ELR (cell line): ENCODE measurements around the gene ARHGEF26.
A peak's percentile ranks its signal among the peaks of the same experiment; 100 is the strongest.

Source experiments
- DNase-seq: peaks from one replicate; pipeline ENCODE4 v3.0.0-alpha.2; 2015; ENCODE audit warnings: low read depth

ARHGEF26 gene

DNA sequence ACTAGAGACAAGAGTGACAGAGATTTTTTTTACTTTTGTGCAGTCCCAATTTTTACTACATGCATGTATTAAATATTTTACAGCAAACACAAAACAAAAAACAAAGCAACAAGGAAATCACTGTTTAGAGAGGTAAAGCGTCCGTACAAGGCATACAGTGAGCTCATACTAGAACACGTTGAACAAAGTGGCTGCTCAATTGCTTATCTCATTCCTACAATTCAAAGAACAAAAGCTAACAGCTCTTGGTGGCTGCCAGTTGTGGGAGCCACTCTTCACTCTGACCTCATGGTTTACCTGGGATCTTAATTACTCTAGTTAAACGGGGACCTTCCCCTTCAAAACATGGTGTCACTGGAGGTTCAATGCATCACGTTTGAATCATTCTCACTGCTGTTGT lies 7.6 kb upstream of the ARHGEF26 start:
- DNase-seq, result no peak

- no peak for DNase-seq
These were observed 5.9 kb upstream of the ARHGEF26 start for GRCh38 chr3:154115332-154115731.

DNA sequence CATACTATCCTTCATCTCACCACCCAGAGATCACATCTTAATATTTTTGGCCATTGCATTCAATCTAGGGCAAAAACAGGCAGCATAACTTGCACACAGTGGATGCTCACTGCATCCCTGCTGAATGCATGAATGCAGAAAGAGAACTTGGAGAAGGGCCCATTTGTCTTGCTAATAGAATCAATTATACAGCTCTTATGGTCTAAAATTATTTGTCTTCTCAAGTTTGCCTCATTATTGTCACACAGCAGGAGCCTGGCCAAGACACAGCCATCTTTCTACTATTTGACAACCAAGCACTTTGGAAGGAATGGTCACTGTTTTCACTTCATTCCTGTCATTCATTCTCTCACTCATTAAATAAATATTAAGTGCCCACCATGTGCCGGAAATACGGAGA lies 1.2 kb upstream of the ARHGEF26 start:
- DNase-seq, result no peak

GRCh38 chr3:154121701-154122551 lies 736 bp downstream of the ARHGEF26 start:
- DNase-seq, result peak; percentile 58

DNA sequence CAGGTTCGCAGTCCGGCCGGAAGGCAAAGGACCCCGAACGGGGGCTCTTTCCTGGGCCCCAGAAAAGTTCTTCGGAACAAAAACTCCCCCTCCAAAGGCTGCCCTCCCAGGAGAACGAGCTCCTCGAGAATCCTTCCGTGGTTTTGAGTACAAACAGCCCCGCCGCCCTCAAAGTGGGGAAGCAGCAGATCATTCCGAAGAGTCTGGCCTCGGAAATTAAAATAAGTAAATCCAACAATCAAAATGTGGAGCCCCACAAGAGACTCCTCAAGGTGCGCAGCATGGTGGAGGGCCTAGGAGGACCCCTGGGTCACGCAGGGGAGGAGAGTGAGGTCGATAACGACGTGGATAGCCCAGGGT lies 1.3 kb downstream of the ARHGEF26 start:
- DNase-seq, result peak; percentile 13

DNA sequence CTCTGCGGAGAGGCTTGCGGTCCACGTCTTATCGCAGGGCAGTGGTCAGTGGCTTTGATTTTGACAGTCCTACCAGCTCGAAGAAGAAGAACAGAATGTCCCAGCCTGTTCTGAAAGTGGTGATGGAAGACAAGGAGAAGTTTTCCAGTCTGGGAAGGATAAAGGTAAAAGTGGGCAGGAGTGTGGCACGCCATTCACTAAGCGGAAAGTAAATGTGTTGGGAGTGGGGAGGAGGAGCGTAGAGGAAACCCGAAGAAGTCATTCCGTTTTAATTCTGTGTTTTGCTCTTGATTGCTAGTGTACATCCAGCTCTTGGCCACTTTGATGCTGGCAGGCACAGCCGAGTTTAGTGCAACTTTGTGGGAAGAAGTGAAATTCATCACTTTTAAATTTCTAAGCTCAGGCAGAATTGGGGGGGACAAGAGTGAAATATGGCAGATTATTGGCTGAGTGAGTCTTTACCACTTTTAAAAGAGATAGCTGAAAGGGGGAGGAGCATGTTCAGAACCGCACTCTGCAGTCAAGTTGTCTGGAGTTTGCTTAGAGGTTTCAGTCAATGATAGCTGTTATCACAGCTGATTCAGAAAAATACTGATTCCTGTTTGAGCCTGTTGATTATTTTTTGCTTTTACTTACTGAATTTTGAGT lies 1.8 kb downstream of the ARHGEF26 start:
- peak; percentile 45 for DNase-seq

- DNase-seq, result peak; percentile 21
These were observed 2.7 kb downstream of the ARHGEF26 start for GRCh38 chr3:154123906-154124305.

DNA sequence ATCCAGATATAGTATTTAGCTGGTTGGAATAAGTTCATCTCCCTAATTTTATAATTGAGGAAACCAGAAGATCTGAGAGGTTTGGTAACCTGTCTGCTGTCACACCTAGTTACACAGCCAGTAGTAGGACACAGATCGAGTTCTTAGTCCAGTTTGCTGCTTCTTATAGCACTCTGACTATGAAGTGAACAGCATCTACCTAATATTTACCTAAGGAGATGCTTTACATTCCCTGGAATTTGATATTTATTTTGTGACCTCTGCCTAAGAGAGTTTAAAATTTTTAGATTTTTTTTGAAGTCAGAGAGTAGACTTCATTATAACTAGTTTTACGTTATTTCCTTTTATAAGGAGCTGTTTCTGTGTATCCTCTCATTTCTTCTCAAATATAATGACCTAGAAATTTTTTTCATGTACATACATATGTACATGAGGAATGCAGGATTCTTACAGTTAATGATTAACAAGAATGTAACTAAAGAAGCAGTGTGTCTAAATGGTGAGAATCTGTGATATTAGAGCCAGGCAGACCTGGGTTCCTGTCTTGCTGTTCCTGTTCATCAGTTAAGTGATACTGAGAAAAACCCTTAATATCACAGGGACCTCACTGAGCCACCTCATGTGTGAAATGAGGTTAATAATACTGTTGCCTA lies 4.3 kb downstream of the ARHGEF26 start:
- DNase-seq, result no peak

DNA sequence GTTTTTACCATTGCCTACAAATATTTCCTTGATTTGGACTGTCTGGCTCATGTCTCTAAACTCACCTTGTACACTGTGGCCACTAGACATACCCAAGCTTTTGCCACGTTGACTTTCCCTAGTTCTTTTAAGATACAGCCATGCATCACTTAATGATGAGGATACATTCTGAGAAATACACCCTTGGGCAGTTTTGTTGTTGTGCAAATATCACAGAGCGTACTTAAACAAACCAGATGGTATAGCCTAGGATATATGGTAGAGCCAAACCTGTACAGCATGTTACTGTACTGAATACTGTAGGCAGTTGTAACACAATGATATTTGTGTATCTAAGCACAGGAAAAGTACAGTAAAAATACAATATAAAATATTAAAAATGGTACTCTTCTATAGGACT lies 5.5 kb downstream of the ARHGEF26 start:
- DNase-seq, result no peak

DNA sequence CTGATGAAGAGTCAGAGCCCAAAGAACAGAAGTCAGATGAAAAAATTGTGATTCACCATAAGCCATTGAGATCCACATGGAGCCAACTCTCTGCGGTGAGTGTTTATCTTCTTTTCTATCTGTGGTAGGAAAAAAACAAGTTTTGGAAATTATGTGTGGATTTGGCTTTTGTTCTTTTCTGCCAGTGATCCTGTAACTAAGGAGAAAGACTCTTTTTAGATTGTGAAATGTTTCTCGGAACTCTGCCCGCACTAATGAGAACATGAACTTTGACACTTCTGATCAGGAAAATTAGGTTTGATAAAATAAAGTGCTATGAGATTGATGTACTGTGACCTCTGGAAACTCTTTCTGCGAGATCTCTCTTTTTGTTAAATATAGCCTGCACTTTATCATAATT lies 8.4 kb downstream of the ARHGEF26 start:
- no peak for DNase-seq

GRCh38 chr3:154130540-154130939 lies 9.3 kb downstream of the ARHGEF26 start:
- DNase-seq, result no peak

DNA sequence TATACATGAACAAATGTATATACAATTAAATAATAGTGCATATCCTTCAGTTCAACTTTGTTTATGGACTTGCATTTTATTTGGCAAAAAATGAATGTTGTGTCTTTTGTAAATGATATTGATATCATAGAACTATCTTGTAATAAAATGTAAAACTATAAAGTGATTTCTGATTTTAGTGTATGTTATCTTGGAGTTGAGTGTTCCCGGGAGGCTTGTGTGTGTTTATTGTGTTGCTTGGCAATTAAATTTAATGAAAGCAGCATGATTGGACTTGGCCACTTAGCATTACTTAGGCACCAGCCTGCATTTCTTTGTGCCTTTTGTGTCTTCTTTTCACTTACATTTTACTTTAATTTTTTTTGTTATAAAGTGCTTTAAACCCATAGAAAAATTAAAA lies 10.6 kb downstream of the ARHGEF26 start:
- DNase-seq, result no peak

DNA sequence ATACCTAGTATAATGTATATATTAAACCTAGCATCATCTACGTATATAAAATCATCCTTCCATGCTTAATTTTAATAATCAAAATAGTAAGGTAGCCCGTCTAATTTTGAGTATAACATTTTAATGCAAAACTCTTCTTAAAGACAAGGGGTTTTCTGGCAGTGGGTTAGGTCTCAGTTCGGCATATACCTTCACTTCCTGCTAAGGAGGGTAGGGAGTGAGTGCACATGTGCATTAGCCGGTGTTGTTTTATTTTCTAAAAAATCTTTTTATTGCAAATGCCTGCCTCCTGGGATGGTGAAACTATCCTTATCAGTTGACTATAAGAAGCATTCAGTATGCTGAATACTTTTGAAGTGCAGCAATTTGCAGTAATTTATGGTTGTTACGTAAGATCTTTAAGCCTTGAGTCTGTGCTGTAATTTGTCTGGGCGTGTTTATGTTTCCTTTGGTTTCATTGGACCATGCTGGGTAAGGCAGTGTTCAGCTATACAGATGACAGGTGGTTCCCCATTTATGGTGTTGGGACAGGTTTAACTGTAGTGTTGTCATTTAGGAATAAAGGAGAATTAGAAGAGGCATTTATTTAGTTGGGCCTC lies 11.7 kb downstream of the ARHGEF26 start:
- no peak for DNase-seq

DNA sequence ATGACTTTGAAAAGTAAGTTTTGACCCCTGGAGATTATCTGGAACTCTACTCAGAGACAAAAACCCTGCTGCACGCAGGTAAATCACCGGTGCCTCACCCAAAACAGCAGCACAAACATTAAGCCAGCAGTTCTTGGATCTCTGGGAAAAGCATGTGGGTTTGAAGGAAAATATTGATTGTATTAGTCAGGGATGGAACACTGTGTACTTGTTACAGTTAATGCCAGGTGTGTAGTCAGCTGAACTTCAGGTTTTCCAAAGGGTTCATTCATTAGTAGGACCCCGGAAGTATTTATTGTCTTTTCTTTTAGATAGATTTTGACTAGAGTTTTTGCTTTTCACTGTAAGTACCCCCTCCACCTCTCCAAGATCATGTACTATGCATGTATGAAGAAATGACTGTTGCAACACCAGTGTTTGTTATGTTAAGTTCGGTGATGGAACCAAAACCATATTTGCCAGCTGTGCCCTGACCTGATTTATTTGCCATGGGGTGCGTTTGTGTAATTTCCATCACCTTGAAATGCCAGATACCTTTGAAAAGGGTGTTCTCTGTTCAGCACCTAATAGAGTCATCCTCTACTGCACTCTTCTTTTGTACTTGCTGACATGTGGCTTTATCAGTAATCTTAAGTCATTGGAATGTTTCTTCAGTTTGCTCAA lies 14.5 kb downstream of the ARHGEF26 start:
- DNase-seq, result no peak

- DNase-seq, result no peak
These were observed 15.8 kb downstream of the ARHGEF26 start for GRCh38 chr3:154137036-154137435.

DNA sequence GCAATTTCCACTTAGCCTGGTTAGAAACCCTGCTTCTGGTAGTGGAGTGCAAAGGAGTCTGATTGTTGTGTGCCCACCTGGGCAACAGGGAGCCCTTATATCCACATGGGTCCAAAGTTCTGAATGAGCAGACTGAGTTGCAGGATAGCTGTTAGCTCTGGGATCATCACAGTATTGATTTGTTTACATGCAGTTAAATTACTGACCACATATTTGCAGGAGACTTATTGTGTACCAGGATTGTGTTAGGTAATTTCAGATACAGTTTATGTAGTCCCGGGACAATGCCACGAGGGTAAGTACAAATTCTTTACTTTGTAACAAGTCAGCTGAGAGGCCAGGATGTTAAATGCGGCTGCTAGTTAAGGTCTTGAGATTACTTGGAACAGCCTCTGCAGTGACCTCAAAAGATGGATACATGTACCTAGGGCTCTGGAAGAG lies 18.8 kb downstream of the ARHGEF26 start:
- no peak for DNase-seq

- no peak for DNase-seq
These were observed 21.4 kb downstream of the ARHGEF26 start for GRCh38 chr3:154142608-154143007.

GRCh38 chr3:154143873-154144272 lies 22.7 kb downstream of the ARHGEF26 start:
- no peak for DNase-seq

- DNase-seq, result peak; percentile 21
These were observed 23.8 kb downstream of the ARHGEF26 start for GRCh38 chr3:154144825-154145465.

GRCh38 chr3:154148541-154148940 lies 27.4 kb downstream of the ARHGEF26 start:
- no peak for DNase-seq

- no peak for DNase-seq
These were observed 28.1 kb downstream of the ARHGEF26 start for GRCh38 chr3:154149286-154149685.

- peak; percentile 89 for DNase-seq
These were observed 30.8 kb downstream of the ARHGEF26 start for GRCh38 chr3:154151969-154152368.
